Activated CD4-positive, alpha-beta T cell treated with anti-CD3 and anti-CD28 coated beads, Interleukin-10, Interleukin-2, amounts not matched to agents 100 ng/mL and 50 ng/mL, durations not matched to agents 16 hours and 8 hours (primary cell): ENCODE results near the gene TFF1.

ENCODE experiments used
- DNase-seq: peaks from one replicate; pipeline ENCODE4 v3.0.0-alpha.2; 2020

TFF1 gene

GRCh38 chr21:42358937-42359336 is 7.4 kb downstream of the TFF1 start:
- no peak for DNase-seq

DNA sequence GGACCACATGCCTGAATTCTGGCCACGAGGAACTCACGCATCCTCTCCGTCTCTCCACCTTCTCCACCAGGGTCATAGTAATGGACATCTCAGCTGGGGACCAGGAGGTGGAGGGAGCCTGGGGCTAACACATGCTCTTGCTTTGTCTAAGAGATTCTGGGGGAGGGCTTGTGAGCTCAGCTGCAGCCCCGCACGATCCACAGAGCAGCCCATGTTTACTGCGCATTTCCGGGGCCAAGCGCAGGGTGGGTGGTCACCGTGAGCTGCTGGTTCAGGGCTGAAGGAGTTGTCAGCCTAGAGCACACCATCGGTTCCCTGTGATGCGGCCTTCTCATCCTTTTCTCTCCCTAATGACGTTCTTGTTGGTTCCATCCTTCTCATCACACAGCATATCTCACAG is 8.1 kb downstream of the TFF1 start:
- DNase-seq, result no peak

DNA sequence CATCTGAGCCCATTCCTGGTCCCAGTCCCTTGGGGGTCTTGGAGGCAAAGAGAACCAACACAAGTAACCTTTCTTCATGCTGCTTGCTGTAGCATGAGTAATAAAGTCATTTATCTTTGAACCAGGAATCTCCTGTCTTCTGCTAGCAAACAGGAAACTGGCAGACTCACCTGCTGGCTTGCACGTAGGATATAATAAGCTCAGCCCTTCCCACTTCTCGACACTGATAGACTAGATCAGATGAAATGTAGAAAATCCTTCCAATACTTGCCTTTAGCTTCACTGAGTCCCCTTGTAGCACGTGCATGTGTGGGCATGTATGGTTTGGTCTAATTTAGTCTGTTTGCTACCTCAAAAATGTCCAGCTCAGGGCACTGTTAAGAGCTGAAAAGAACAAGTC is 9.0 kb downstream of the TFF1 start:
- DNase-seq, result no peak

- DNase-seq, result no peak
Observed at GRCh38 chr21:42356650-42357049, 9.7 kb downstream of the TFF1 start.

- no peak for DNase-seq
Observed at GRCh38 chr21:42356046-42356445, 10.3 kb downstream of the TFF1 start.

- no peak for DNase-seq
Observed at GRCh38 chr21:42353623-42354022, 12.7 kb downstream of the TFF1 start.

DNA sequence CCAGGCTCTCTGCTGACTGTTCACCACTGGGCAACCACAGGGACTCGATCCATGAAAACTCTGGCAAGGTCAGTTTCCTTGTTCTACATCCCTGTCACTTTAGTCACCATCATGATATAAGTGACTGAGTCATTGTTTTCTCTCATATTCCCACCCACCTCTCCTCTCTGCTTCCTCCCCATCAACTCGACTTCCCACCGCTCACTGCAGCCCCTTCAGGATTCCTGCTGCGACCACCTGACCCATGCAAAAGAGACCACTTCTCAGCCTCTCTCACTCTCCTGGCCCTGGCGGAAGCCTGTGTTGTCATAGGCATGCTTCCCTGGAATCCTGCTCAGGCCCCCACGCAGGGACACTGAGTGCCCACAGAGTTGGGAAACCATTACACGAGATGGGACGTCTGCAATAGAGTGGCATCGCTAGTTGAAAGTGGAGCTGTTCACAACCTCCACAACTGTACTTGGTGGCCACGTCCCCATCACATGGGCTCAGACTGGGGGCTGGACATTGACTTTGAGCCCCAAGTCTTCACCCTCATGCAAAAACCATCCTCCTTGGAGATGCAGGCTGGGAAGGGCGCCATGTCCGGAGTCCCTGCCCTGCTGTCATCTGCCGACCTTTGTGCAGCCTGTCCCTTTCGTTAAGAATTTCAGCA is 13.8 kb downstream of the TFF1 start:
- no peak for DNase-seq

DNA sequence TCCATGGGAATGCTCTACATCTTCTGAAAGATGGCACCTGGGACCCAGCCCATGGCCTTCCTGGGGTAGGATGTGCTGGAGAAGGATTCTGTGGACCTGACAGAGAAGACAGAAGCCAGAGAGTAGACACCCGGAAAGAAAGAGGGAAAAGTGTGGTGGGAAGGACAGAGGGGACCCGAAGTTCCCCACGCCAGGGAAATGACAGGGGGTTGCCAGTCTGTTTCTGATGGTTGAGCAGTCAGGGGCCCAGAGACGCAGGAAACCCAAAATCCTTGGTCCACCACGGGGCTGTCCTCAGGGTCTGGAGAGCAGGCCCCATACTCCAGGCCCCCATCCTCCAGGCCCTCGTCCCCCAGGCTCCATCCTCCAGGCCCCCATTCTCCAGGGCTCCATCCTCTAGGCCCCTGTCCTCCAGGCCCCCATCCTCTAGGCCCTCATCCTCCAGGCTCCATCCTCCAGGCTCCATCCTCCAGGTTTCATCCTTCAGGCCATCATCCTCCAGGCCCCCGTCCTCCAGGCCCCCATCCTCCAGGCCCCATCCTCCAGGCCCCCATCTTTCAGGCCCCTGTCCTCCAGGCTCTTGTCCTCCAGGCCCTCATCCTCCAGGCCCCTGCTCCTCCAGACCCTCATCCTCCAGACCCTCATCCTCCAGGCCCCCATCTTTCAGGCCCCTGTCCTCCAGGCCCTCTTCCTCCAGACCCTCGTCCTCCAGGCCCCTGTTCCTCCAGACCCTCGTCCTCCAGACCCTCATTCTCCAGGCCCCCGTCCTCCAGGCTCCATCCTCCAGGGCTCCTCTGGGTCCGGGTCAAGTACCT is 14.5 kb downstream of the TFF1 start:
- no peak for DNase-seq

DNA sequence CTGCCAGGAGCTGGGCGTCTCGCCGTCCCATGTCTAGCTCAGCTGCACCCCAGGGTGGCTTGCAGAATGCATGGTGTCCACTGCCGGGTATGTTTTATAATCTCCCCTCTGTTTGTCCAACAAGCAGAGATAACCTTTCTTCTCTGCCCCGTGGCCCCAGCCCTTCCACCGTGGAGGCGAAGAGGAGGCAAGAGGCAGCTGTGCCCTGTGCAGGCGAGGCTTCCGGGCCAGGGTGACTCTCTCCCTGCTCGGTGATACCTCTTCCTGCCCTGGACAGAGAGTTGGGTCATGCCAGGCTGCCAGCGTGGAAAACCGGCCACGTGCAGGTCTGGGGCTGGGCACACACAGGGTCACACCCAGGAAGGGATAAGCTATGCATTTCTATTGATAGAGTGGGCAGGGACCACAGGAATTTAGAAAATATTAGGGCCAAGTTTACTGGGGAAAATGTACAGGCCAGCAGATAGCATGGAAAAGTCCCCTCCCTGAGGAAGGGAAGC is 15.4 kb downstream of the TFF1 start, which contains the start of gene TFF2:
TSS of gene TFF2 (minus strand) at position 68 of the 500 bp plus-strand sequence. CDS start at position 31, 37 bp downstream.
- no peak for DNase-seq

- no peak for DNase-seq
Observed at GRCh38 chr21:42350318-42350910, 15.9 kb downstream of the TFF1 start.

DNA sequence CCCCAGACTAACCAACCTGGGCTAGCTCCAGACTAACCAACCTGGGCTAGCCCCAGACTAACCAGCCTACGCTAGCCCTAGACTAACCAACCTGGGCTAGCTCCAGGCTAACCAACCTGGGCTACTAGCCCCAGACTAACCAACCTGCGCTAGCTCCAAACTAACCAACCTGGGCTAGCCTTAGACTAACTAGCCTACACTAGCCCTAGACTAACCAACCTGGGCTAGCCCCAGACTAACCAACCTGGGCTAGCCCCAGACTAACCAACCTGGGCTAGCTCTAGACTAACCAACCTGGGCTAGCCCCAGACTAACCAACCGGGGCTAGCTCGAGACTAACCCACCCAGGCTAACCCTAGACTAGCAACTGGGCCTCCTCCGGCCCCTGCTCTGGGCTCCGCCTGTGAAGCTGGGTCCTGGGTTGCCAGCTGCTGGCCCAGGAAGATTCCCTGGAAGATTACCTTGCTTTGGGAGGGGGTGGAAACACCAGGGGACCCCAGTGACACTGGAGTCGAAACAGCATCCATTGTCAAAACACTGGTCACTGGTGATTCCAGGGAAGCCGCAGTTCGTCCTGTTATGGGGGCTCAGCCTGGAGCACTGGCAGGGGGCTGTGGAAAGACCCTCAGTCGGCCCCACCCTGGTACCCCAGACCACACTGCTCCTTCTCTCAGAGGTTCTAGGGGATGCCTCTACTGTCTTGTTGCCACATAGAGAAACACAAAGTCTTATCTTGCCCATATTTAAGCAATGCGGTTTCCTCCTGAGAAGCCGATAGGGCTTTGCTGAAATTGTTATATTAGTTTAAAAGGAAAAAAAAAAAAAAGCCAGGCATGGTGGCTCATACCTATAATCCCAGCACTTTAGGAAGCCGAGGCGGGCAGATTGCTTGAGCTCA is 16.7 kb downstream of the TFF1 start:
- DNase-seq, result no peak

GRCh38 chr21:42348762-42349161 is 17.6 kb downstream of the TFF1 start:
- DNase-seq, result no peak

GRCh38 chr21:42347601-42348327 is 18.6 kb downstream of the TFF1 start:
- DNase-seq, result no peak

DNA sequence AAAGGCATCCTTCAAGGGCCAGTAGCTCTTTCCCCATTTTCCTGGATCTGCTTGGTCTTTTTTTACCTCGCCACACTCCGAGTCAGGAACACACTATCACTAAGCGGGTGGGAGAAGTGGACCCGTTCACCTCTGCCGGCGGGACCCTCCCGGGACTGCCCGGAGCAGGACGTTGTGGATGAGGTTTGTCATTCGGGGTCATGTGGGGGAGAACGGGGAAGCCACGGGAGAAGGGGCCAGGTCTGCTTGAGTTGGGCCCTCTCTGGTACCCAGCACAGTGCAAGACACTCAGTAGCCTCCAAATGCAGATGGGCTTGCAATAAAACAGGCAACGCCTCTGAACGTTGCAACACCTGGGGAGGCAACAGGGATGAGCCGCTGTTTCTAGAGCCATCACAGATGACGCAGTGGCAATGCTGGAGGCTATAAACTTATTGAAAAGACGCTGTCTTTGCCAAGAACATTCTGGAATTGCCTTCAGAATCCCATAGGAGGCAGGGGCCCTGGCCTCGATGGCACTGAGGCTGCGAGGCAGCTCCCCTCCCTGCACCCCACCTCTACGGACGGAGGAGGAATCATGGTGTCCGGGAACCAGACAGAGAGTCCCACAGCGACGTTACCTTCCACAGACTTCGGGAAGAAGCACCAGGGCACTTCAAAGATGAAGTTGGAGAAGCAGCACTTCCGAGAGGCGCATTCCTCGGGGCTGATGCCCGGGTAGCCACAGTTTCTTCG is 19.3 kb downstream of the TFF1 start:
- no peak for DNase-seq

DNA sequence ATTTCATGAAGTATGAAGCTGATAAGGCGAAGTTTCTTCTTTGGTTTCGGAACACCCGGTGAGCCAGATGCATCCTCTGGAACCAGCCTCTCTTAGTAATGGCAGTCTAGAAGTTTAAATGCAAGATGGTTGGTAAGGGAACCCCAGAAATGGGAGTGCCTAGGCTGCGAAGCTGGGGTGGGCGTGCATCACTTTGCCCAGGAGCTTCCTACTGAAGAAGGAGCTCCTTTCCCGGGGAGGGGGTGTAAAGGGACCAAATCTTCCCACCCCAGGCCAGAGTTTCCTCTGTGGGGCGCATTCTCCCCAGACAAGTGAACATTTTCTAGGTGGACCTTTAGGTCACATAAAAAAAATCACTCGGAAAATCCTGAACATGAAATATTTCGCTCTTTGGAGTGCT is 19.9 kb downstream of the TFF1 start:
- no peak for DNase-seq

- no peak for DNase-seq
Observed at GRCh38 chr21:42344631-42345030, 21.7 kb downstream of the TFF1 start.

DNA sequence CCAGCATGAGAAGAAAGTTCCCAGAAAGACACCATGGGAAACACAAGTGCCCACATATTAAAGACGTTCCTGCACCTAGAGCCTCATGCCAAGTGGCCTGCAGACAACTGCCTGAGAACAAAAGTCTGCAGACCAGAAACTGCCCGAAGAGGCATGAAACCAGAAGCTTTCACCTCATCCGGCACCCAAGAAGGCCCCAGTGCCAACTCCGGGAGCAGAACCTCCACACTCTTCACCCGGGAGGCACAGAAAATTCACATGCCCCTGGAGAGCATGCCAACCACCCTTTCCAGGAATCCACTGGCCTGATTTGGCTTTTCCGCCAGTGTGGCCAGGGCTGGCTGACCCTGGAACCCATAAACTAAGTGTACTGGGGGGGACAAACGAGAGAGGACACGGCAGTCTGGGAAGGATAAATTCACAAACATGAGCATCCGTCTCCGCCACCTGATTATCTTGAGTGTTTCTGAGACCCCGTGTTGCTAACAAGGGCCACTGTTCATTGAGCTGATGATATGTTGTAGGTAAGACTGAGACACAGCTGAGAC is 22.3 kb downstream of the TFF1 start:
- no peak for DNase-seq

GRCh38 chr21:42343556-42343955 is 22.8 kb downstream of the TFF1 start:
- no peak for DNase-seq

- DNase-seq, result no peak
Observed at GRCh38 chr21:42343101-42343500, 23.2 kb downstream of the TFF1 start.

DNA sequence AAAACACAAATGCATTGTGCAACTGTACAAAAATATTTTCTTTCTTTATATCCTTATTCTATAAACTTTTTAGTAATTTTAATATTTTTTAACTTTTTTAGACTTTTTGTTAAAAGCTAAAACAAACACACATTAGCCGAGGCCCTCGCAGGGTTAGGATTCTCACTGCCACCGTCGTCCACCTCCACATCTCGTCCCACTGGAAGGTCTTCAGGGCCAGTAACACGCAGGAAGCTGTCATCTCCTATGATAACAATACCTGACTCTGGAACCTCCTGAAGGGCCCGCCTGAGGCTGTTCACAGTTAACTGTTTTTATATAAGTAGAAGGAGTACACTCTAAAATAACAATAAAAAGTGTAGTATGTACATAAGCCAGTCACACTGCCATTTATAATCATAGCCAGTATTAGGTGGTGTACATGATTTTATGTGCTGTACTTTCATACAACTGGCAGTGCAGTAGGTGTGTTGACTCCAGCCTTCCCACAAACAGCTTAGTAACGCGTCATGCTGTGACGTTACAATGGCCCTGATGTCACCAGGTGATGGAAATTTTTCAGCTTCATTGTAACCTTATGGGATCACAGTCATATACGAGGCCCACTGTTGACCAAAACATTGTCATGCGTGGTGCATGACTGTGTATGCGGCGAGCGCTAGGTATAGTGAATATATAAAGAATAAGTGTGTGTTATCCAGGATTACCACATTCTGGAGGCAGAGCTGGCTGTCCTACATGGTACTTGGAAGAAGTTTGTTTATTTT is 24.4 kb downstream of the TFF1 start:
- DNase-seq, result no peak
